Measurements from ENCODE around the gene OR6C65.
"Not testable (repeated sequence)": the region's sequence is repeated elsewhere in the genome, so short reads cannot be mapped to it uniquely, and the experiment has no call there.

Gene OR6C65

GRCh38 chr12:55400229-55400628, at the start of gene OR6C65:
Gene OR6C65 (plus strand): TSS chr12:55400529. CDS start chr12:55400529, 0 bp downstream.
- no peak within 1 kb of the TSS for H3K27ac ChIP-seq
- TF ChIP-seq ZFX (IDR thresholded peaks at IDR 0.05; ENCODE audit: borderline replicate concordance) = no peak
- no peak for TF ChIP-seq CTCF (IDR thresholded peaks at IDR 0.05)

- not testable (repeated sequence) for H3K27ac ChIP-seq
Observed at GRCh38 chr12:55355338-55355737, 45.0 kb upstream of the OR6C65 start.

GRCh38 chr12:55362675-55363074, 37.7 kb upstream of the OR6C65 start, which contains the start of gene OR6C75:
Gene OR6C75 (plus strand): TSS chr12:55362975. CDS start chr12:55365111, 2,136 bp downstream.
- H3K27ac ChIP-seq = no peak within 1 kb of the TSS
- TF ChIP-seq CTCF (IDR thresholded peaks at IDR 0.05) = no peak
- no peak for TF ChIP-seq ZFX (IDR thresholded peaks at IDR 0.05; ENCODE audit: borderline replicate concordance)

- H3K27ac ChIP-seq = no peak overlapping the region
- no peak for TF ChIP-seq CTCF (IDR thresholded peaks at IDR 0.05)
- no peak for TF ChIP-seq ZFX (IDR thresholded peaks at IDR 0.05; ENCODE audit: borderline replicate concordance)
Observed at GRCh38 chr12:55365086-55365485, 35.2 kb upstream of the OR6C65 start.

GRCh38 chr12:55372521-55372920, 27.8 kb upstream of the OR6C65 start:
- no peak overlapping the region for H3K27ac ChIP-seq
- no peak for TF ChIP-seq ZFX (IDR thresholded peaks at IDR 0.05; ENCODE audit: borderline replicate concordance)
- no peak for TF ChIP-seq CTCF (IDR thresholded peaks at IDR 0.05)

GRCh38 chr12:55385891-55386290, 14.4 kb upstream of the OR6C65 start:
- TF ChIP-seq ZFX (IDR thresholded peaks at IDR 0.05; ENCODE audit: borderline replicate concordance) = no peak
- TF ChIP-seq CTCF (IDR thresholded peaks at IDR 0.05) = no peak
- no peak overlapping the region for H3K27ac ChIP-seq

- no peak overlapping the region for H3K27ac ChIP-seq
- TF ChIP-seq ZFX (IDR thresholded peaks at IDR 0.05; ENCODE audit: borderline replicate concordance) (no peak), CTCF (IDR thresholded peaks at IDR 0.05) (no peak)
Observed at GRCh38 chr12:55392032-55392795, 8.1 kb upstream of the OR6C65 start.

Measured in 22Rv1 (cell line).